Measurements from ENCODE around the gene ATP11C. TPM values are rescaled to one million over a fixed set of nuclear protein-coding genes. Genes with fewer than 3 reads are reported as not detected.

Gene ATP11C
- total RNA-seq, 4 donors from 2014 or later = 22.8 to 40.3 (median 26.2) TPM

DNA sequence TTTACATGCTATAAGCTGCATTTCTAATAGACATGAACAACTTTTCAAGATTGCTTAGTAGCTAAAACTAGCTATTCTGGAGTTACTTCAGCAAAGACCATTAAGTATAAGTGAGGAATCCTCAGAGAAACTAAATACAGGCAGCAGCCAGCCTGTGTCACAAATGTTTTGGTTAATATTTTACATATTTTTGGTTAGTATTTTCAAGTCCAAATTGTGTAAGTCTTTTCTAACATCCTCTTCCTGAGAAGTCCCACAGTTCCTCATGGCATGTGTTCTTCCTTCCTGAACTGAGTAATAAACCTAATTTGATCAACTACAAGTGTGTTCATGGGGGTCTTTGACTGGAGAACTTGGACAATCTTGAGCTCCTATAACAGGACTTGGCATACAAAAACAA is 182.5 kb downstream of the ATP11C start:
- Histone ChIP-seq H3K36me3 (no peaks in the 10 kb centered on the region), H3K27me3 (no peaks in the 10 kb centered on the region), H3K9me3 (no peaks in the 10 kb centered on the region), H3K4me1 (no peaks in the 10 kb centered on the region), H3K4me3 (replicated peaks in 1 of 3) (no peak overlapping the region), H3K27ac (no peak overlapping the region)
- intact Hi-C loops (cut with DNase I) = no loop called here
- TF ChIP-seq, protein P1, sequence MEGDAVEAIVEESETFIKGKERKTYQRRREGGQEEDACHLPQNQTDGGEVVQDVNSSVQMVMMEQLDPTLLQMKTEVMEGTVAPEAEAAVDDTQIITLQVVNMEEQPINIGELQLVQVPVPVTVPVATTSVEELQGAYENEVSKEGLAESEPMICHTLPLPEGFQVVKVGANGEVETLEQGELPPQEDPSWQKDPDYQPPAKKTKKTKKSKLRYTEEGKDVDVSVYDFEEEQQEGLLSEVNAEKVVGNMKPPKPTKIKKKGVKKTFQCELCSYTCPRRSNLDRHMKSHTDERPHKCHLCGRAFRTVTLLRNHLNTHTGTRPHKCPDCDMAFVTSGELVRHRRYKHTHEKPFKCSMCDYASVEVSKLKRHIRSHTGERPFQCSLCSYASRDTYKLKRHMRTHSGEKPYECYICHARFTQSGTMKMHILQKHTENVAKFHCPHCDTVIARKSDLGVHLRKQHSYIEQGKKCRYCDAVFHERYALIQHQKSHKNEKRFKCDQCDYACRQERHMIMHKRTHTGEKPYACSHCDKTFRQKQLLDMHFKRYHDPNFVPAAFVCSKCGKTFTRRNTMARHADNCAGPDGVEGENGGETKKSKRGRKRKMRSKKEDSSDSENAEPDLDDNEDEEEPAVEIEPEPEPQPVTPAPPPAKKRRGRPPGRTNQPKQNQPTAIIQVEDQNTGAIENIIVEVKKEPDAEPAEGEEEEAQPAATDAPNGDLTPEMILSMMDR (IDR thresholded peaks at IDR 0.05) = no peak
- TF ChIP-seq POLR2A (IDR thresholded peaks at IDR 0.05) = no peak
- DNase-seq = no peak

DNA sequence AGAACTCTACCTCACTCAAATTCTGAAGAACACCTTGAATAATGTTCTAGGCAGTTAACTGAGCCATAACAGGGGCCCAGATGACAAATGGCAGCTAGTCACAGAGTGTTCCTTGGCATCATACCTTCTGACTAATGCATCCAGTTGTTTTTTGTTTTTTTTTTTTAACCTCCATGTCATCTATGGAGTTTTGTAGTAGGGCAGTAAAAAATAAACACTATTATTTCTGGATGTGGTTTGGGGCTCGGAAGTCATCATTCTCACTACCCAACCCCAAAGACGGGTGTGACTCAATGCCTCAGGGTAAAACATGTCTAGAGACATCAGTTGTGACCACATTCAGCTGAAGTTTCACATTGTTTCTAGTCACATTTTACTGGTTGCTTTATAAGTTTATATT is 193.7 kb downstream of the ATP11C start:
- intact Hi-C loops (cut with DNase I) = no loop called here
- no peaks in the 10 kb centered on the region for H3K4me1 ChIP-seq
- no peak overlapping the region for H3K27ac ChIP-seq
- H3K9me3 ChIP-seq = no peaks in the 10 kb centered on the region
- no peaks in the 10 kb centered on the region for H3K36me3 ChIP-seq
- no peak for TF ChIP-seq POLR2A (IDR thresholded peaks at IDR 0.05)
- TF ChIP-seq, protein P1 (IDR thresholded peaks at IDR 0.05) = no peak
- DNase-seq = no peak
- WGBS, 2 donors = 82 to 83% methylated on average over 2 of the region's 2 CpGs
- no peak overlapping the region for H3K4me3 ChIP-seq (replicated peaks in 1 of 3)
- no peaks in the 10 kb centered on the region for H3K27me3 ChIP-seq

DNA sequence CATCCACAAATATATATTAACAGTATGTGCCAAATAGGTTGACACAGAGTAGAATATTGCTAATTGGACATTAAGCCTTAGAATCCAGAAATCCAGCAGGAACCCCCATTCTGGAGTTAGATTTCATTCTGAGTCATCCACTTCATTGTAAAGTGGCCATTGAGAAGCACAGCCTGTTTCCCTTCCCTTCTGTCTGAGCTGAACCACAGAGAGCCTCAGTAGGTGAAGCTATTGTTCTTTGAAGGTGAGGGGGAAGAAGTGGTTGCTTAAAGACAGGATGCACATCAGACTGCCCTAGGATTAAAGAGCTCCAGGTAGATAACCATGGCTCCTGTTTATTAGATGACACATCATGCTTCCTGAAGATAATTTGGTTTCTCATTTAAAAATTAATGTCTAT is 194.3 kb downstream of the ATP11C start:
- H3K36me3 ChIP-seq = no peaks in the 10 kb centered on the region
- intact Hi-C loops (cut with DNase I) = no loop called here
- TF ChIP-seq, protein P1 (IDR thresholded peaks at IDR 0.05) = no peak
- TF ChIP-seq POLR2A (IDR thresholded peaks at IDR 0.05) = no peak
- no peak overlapping the region for H3K27ac ChIP-seq
- H3K27me3 ChIP-seq = no peaks in the 10 kb centered on the region
- DNase-seq = peak in 1 of 2 donors; percentile 1
- no peaks in the 10 kb centered on the region for H3K9me3 ChIP-seq
- H3K4me1 ChIP-seq = no peaks in the 10 kb centered on the region
- no peak overlapping the region for H3K4me3 ChIP-seq (replicated peaks in 1 of 3)

DNA sequence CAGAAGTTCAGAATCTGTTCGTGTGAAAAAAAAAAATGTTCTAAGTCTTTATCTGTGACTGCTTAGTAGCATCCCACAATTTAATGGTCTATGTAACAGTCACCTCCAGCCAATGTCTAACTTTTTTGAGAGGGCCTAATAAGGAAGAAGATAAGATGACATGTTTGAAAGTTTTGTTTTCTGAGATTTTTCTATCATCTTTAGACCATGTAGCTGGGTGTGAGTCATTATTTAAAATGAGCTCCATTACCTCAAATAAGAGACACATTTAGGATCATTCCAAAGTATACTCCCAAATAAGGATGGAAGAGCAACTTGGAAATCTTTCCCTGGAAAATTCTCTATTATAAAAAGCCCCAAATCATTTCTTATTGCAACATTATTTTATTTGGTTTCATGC is 196.7 kb downstream of the ATP11C start:
- Histone ChIP-seq H3K9me3 (no peaks in the 10 kb centered on the region), H3K4me1 (no peaks in the 10 kb centered on the region), H3K27me3 (no peaks in the 10 kb centered on the region), H3K27ac (no peak overlapping the region), H3K36me3 (no peaks in the 10 kb centered on the region), H3K4me3 (replicated peaks in 1 of 3) (no peak overlapping the region)
- intact Hi-C loops (cut with DNase I) = no loop called here
- no peak for TF ChIP-seq POLR2A (IDR thresholded peaks at IDR 0.05)
- TF ChIP-seq, protein P1 (IDR thresholded peaks at IDR 0.05) = no peak
- 88% methylated on average over 1 of the region's 1 CpG for WGBS, 2 donors
- DNase-seq = no peak

DNA sequence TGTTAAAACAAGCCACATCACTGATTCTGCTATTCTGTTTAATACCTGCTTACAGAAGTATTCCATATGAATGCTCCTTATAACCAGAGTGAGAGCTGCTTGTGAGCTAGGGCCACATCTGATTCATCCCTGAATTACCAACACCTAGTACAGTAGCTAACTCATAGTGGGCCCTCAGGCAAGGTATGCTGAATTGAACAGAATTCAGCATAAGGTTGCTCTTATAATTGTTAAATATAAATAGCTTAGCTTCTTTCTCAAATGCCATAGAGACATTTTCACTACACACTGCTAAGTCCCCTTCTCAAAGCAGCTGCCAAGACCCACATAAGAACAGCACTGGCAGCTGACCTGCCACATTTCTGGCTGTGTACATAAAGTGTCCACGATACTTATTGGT is 197.9 kb downstream of the ATP11C start:
- Histone ChIP-seq H3K27me3 (no peaks in the 10 kb centered on the region), H3K9me3 (no peaks in the 10 kb centered on the region), H3K4me1 (no peaks in the 10 kb centered on the region), H3K4me3 (replicated peaks in 1 of 3) (no peak overlapping the region), H3K27ac (no peak overlapping the region), H3K36me3 (no peaks in the 10 kb centered on the region)
- WGBS, 2 donors = 100% methylated on average over 1 of the region's 1 CpG
- TF ChIP-seq POLR2A (IDR thresholded peaks at IDR 0.05) = no peak
- intact Hi-C loops (cut with DNase I) = no loop called here
- no peak for DNase-seq

DNA sequence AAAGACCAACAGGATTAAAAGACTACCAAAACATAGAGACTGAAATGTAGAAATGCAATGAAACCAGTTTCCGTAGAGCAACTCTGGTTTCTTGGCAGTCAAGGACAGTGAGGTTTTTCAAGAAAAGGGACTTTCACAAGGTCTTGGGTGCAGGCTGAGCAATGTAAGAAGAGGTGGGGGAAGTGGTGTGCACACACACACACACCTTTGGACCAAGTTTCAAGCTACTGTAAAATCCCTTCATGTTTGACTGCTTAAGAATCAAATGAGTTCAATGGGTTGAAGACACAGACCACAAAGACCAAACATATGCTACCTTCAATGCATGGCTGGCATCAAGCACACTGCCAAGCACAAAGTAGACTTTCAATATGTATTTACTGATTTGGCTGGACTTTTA is 207.1 kb downstream of the ATP11C start:
- 96 to 100% methylated on average over 1 of the region's 1 CpG for WGBS, 2 donors
- no peak for DNase-seq
- TF ChIP-seq POLR2A (IDR thresholded peaks at IDR 0.05) = no peak
- TF ChIP-seq, protein P1 (IDR thresholded peaks at IDR 0.05) = no peak
- no peaks in the 10 kb centered on the region for H3K9me3 ChIP-seq
- H3K27me3 ChIP-seq = no peaks in the 10 kb centered on the region
- no peak overlapping the region for H3K27ac ChIP-seq
- intact Hi-C loops (cut with DNase I) = no loop called here
- H3K36me3 ChIP-seq = no peaks in the 10 kb centered on the region
- H3K4me3 ChIP-seq (replicated peaks in 1 of 3) = no peak overlapping the region
- H3K4me1 ChIP-seq = no peaks in the 10 kb centered on the region

Measured in thyroid gland (tissue), 4 donors.